ENCODE results near the gene RPAIN.

Gene RPAIN

GRCh38 chr17:5413682-5414081 lies 6.3 kb upstream of the RPAIN start:
- no peak for TF ChIP-seq CTCF (IDR thresholded peaks at IDR 0.05; ENCODE audit: insufficient read depth, missing control alignments)
- FAIRE-seq (no peak), DNase-seq (ENCODE audit: insufficient read length, low spot score) (no peak)

DNA sequence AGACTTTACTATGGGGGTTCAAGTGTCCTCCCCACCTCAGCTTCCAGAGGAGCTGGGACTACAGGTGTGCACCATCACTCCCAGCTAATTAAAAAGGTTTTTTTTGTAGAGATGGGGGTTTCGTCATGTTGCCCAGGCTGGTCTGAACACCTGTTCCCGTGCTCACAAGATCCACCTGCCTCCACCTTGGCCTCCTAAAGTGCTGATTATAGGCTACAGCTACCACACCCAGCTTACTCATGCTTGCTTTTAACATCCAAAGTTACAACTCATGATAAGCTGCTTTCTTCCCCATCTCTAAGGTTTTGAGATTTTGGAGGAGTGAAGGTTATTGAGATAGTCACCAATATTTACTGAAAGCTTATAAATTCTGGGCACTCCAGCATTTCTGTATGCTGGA lies 3.1 kb upstream of the RPAIN start:
- FAIRE-seq (no peak), DNase-seq (ENCODE audit: insufficient read length, low spot score) (no peak)
- no peak for TF ChIP-seq CTCF (IDR thresholded peaks at IDR 0.05; ENCODE audit: insufficient read depth, missing control alignments)

GRCh38 chr17:5418858-5419355 lies 1.1 kb upstream of the RPAIN start:
- FAIRE-seq, result no peak
- TF ChIP-seq CTCF (IDR thresholded peaks at IDR 0.05; ENCODE audit: insufficient read depth, missing control alignments), result no peak
- no peak for DNase-seq (ENCODE audit: insufficient read length, low spot score)

DNA sequence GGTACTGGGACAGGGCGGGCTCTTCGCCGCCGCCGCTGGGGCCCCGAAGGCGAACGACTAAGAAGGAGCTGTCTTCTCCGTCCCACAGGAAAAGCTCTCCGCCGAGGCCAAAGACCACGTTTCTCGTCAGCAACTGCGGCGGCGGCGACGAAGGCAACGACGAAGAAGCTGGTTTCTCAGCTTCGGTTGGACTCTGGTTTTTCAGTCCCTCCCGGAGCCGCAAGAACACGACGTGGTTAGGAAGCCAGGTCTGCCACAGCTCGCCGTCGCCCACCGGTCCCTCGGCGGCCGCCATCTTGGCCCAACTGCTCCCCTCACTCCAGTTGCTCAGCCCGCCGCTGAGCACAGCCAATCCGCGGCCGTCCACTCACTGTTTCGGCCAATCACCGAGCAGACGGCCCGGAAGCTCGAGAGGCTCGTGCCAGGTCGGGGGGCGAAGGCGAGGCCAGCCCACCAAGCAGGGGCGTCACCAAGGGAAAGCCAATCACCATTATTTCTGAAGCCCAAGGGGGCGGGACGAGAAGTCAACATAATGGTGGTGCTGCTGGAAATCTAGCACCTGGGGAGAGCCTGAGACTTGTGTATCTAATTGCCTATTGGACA lies 525 bp upstream of the RPAIN start, which contains the start of gene NUP88:
Gene NUP88 (minus strand): TSS at position 307 of the 603 bp plus-strand sequence. CDS start 12 bp downstream, at position 295.
- no peak for TF ChIP-seq CTCF (IDR thresholded peaks at IDR 0.05; ENCODE audit: insufficient read depth, missing control alignments)
- DNase-seq (ENCODE audit: insufficient read length, low spot score) (peak; percentile 88), FAIRE-seq (no peak)

- FAIRE-seq, result no peak
- no peak for TF ChIP-seq CTCF (IDR thresholded peaks at IDR 0.05; ENCODE audit: insufficient read depth, missing control alignments)
- no peak for DNase-seq (ENCODE audit: insufficient read length, low spot score)
These were observed 2.5 kb downstream of the RPAIN start for GRCh38 chr17:5422505-5422904.

DNA sequence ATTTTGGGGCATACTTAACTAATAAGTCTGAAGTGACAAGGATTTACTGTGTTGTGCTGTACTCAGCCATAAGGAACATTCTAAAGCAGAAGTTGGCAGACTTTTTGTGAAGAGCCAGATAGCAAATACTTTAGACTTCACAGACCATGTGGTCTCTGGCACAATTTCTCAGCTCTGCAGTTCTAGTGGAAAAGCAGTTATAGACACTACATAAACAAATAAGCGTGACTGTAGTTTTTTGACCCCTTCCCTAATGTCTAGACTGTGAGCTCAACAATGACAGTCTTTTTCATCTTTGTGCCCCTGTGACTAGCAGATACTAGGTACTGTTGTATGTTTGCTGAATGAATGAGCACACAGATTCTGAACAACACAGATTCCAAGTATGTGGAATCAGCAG lies 4.9 kb downstream of the RPAIN start:
- TF ChIP-seq CTCF (IDR thresholded peaks at IDR 0.05; ENCODE audit: insufficient read depth, missing control alignments), result no peak
- DNase-seq (ENCODE audit: insufficient read length, low spot score) (no peak), FAIRE-seq (no peak)

DNA sequence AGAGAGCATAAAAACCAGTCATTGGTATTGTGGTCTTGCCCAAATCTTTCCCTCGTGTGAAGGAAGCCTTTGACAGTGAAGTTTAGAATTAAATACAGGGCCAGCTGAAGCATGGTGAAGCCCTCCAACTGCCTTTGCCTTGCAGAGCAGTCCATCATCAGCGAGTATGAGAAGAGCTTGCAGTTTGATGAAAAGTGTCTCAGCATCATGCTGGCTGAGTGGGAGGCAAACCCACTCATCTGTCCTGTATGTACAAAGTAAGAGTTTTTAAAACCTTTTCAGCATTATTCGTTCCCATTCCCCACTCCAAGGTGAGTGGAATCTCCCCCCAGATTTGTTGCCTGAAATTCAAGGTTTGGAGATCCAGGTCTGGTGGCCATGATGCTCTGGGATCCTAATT lies 5.8 kb downstream of the RPAIN start:
- FAIRE-seq, result no peak
- TF ChIP-seq CTCF (IDR thresholded peaks at IDR 0.05; ENCODE audit: insufficient read depth, missing control alignments), result no peak
- no peak for DNase-seq (ENCODE audit: insufficient read length, low spot score)

Data from D721Med (cell line).